ENCODE results near the gene MIEF1. TPM values are rescaled to one million over a fixed set of nuclear protein-coding genes. Genes with fewer than 3 reads are reported as not detected.
A peak's percentile ranks its signal among the peaks of the same experiment; 100 is the strongest.

MIEF1 gene
- total and polyA plus RNA-seq, 3 donors from 2014 or later, result 60.6 to 120 (median 78.2) TPM

GRCh38 chr22:39456522-39457197, 45.4 kb upstream of the MIEF1 start, which contains the start of gene MGAT3:
TSS of gene MGAT3 (plus strand) at chr22:39457012. CDS start at chr22:39487348, 30,336 bp downstream.
- TF ChIP-seq, protein P1, sequence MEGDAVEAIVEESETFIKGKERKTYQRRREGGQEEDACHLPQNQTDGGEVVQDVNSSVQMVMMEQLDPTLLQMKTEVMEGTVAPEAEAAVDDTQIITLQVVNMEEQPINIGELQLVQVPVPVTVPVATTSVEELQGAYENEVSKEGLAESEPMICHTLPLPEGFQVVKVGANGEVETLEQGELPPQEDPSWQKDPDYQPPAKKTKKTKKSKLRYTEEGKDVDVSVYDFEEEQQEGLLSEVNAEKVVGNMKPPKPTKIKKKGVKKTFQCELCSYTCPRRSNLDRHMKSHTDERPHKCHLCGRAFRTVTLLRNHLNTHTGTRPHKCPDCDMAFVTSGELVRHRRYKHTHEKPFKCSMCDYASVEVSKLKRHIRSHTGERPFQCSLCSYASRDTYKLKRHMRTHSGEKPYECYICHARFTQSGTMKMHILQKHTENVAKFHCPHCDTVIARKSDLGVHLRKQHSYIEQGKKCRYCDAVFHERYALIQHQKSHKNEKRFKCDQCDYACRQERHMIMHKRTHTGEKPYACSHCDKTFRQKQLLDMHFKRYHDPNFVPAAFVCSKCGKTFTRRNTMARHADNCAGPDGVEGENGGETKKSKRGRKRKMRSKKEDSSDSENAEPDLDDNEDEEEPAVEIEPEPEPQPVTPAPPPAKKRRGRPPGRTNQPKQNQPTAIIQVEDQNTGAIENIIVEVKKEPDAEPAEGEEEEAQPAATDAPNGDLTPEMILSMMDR (IDR thresholded peaks at IDR 0.05), result no peak
- TF ChIP-seq POLR2A (IDR thresholded peaks at IDR 0.05), result no peak
- no peaks in the 10 kb centered on the region for H3K36me3 ChIP-seq (ENCODE audit: low read depth, missing control alignments)
- WGBS, 2 donors, result 29 to 66% methylated on average over 9 to 36 of the region's 80 CpGs
- H3K4me1 ChIP-seq, result peaks cover 29% of the 10 kb centered on the region
- intact Hi-C loops (cut with DNase I; ENCODE audit: low total_unique reads), result no loop called here
- peak within 1 kb of the TSS; percentile 69 to 72 for H3K27ac ChIP-seq
- H3K9me3 ChIP-seq, result no peaks in the 10 kb centered on the region
- H3K4me3 ChIP-seq, result peak within 1 kb of the TSS; percentile 60 to 71
- no peaks in the 10 kb centered on the region for H3K27me3 ChIP-seq
- peak; percentile 48 for DNase-seq

- Histone ChIP-seq H3K27ac (peak overlapping the region in 1 of 2 donors; percentile 69), H3K4me3 (peak overlapping the region; percentile 60 to 71), H3K36me3 (ENCODE audit: low read depth, missing control alignments) (no peaks in the 10 kb centered on the region), H3K27me3 (no peaks in the 10 kb centered on the region), H3K4me1 (peaks cover 31% of the 10 kb centered on the region), H3K9me3 (no peaks in the 10 kb centered on the region)
- TF ChIP-seq, protein P1 (IDR thresholded peaks at IDR 0.05), result no peak
- TF ChIP-seq POLR2A (IDR thresholded peaks at IDR 0.05), result no peak
- 0% methylated on average over 3 of the region's 63 CpGs; no CpG with 5 or more reads in 1 of the 2 donors for WGBS, 2 donors
- DNase-seq, result no peak
- intact Hi-C loops (cut with DNase I; ENCODE audit: low total_unique reads), result no loop called here
These were observed 44.9 kb upstream of the MIEF1 start for GRCh38 chr22:39457198-39457555.

DNA sequence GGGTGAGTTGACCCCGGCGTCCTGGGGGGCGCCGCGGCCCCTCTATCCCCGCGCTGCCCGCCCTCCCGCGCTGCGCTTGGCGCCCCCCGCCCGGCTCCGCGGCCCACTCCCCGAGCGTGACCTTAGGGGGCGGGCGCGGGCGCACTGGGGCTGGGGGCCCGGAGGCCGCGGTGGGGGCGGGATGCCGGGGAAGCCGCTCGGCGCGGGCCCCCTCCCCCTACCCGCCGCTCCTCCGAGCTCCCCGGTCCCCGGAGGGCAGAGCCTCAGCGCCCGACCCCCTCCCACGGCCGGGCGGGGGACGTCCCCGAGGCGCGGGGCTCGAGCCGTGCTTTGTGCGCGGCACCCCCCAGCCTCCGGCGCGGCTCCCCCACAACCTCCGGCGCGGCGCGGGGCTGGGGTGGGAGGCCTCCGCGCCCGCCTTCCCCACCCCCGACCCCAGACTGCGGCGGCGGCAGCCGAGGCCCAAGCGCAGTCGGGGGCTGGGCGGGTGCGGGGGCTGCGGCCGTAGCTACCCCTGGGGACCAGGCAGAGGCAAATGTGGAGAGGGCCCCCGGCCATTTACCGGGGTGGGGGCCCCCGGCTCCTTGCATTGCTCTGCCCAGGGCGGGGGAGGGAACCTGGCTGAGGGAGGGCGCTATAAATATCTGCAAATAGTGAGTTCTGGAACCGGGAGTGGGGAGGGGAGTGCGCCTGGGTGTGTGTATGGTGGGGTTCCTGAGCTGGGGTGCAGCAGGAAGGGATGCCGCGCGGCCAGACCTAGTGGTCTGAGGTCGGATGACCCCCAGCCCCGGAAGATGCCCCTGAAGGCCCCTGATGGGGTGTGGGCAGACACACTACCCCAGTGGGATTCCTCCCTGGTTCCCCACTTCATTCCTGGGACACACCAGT, 44.3 kb upstream of the MIEF1 start:
- Histone ChIP-seq H3K4me3 (peak overlapping the region; percentile 60 to 71), H3K9me3 (no peaks in the 10 kb centered on the region), H3K27ac (peak overlapping the region; percentile 69 to 72), H3K4me1 (peaks cover 33% of the 10 kb centered on the region), H3K36me3 (ENCODE audit: low read depth, missing control alignments) (no peaks in the 10 kb centered on the region), H3K27me3 (no peaks in the 10 kb centered on the region)
- intact Hi-C loops (cut with DNase I; ENCODE audit: low total_unique reads), result no loop called here
- TF ChIP-seq, protein P1 (IDR thresholded peaks at IDR 0.05), result no peak
- TF ChIP-seq POLR2A (IDR thresholded peaks at IDR 0.05), result no peak
- WGBS, 2 donors, result 2 to 8% methylated on average over 2 to 81 of the region's 83 CpGs
- DNase-seq, result peak; percentile 43

DNA sequence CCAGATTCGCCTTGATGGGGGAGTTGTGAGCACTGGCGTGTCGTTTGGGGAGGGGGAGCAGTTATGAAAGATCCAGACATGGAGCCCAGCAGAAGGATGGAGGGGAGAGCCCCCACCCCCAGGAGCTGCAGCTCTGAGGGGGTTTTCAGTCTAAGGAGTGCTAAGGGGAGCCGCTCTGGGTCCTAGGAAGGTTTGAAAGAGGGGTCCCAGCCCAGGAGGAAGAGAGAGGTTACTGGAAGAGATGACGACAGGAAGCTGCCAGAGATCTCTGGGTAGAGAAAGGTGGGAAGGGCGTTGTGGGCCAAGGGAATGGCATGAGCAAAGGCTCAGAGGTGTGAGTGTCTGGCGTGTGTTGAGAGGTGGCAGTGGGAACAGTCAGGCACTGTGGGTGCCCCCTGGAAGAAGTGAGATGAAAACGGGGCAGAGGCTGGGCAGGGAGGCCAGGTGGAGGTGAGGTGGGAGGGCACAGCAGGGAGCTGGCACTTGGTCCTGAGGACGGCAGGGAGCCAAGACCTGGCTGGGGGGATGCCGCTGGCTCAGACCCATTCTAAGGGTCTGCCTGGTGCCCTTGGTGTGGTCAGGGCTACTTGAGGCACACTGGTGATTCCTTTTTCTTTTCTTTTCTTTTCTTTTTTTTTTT, 43.5 kb upstream of the MIEF1 start:
- TF ChIP-seq, protein P1 (IDR thresholded peaks at IDR 0.05), result no peak
- no peak for TF ChIP-seq POLR2A (IDR thresholded peaks at IDR 0.05)
- Histone ChIP-seq H3K27me3 (no peaks in the 10 kb centered on the region), H3K4me1 (peaks cover 37% of the 10 kb centered on the region), H3K9me3 (no peaks in the 10 kb centered on the region), H3K27ac (peak overlapping the region in 1 of 2 donors; percentile 69), H3K4me3 (peak overlapping the region; percentile 60 to 71), H3K36me3 (ENCODE audit: low read depth, missing control alignments) (no peaks in the 10 kb centered on the region)
- DNase-seq, result no peak
- intact Hi-C loops (cut with DNase I; ENCODE audit: low total_unique reads), result no loop called here
- WGBS, 2 donors, result 34 to 46% methylated on average over 10 of the region's 10 CpGs
